ENCODE measurements around the gene CCDC40. TPM values are rescaled to one million over a fixed set of nuclear protein-coding genes. Genes with fewer than 3 reads are reported as not detected.

The CCDC40 gene
- total and polyA plus RNA-seq, 2 of the 13 experiments (the other 11 are each of a cell fraction or from before 2014, with no cell fraction given) = 4.1 to 5.5 TPM

GRCh38 chr17:79992649-79993389 lies 43.6 kb upstream of the CCDC40 start (continued):
- no peak for TF ChIP-seq ZMAT3 (CRISPR knock-in tag; conservative IDR thresholded peaks at IDR 0.05)
- no peak for TF ChIP-seq CC2D1A (CRISPR knock-in tag; IDR thresholded peaks at IDR 0.05)
- peak; percentile 28; the same call in 1 of the 2 replicates for TF ChIP-seq ZNF274 (CRISPR knock-in tag; IDR thresholded peaks at IDR 0.05)
- no peak for TF ChIP-seq PAWR (CRISPR knock-in tag; IDR thresholded peaks at IDR 0.05; ENCODE audit: borderline replicate concordance)
- TF ChIP-seq ZNF720 (CRISPR knock-in tag; IDR thresholded peaks at IDR 0.05) = 0 out of 2 replicates have a peak, but pooled peaks have one; percentile 42
- peak; percentile 11; the same call in 1 of the 2 replicates for TF ChIP-seq ZSCAN22 (CRISPR knock-in tag; IDR thresholded peaks at IDR 0.05)
- 0 out of 2 replicates have a peak, but pooled peaks have one; percentile 67 for TF ChIP-seq ZNF468 (CRISPR knock-in tag; IDR thresholded peaks at IDR 0.05)
- TF ChIP-seq FOSL1 (CRISPR knock-in tag; IDR thresholded peaks at IDR 0.05; ENCODE audit: borderline replicate concordance) = no peak
- no peak; the same call in 1 of the 2 replicates for TF ChIP-seq GABPB1 (CRISPR knock-in tag; IDR thresholded peaks at IDR 0.05)
- TF ChIP-seq ARID2 (CRISPR knock-in tag; IDR thresholded peaks at IDR 0.05; ENCODE audit: borderline replicate concordance) = peak; percentile 27; the same call in 1 of the 2 replicates
- peak; percentile 10; the same call in 1 of the 2 replicates for TF ChIP-seq ZFP82 (CRISPR knock-in tag; IDR thresholded peaks at IDR 0.05; ENCODE audit: borderline replicate concordance)
- peak; percentile 37; the same call in 1 of the 2 replicates for TF ChIP-seq SNAPC5 (CRISPR knock-in tag; IDR thresholded peaks at IDR 0.05; ENCODE audit: borderline replicate concordance)
- peak; percentile 55; the same call in 1 of the 2 replicates for TF ChIP-seq ZNF572 (CRISPR knock-in tag; IDR thresholded peaks at IDR 0.05)
- no peak for TF ChIP-seq SETDB1 (CRISPR knock-in tag; IDR thresholded peaks at IDR 0.05; ENCODE audit: borderline replicate concordance)
- TF ChIP-seq MED1 (CRISPR knock-in tag; IDR thresholded peaks at IDR 0.05) = 0 out of 2 replicates have a peak, but pooled peaks have one; percentile 8
- TF ChIP-seq ZNF558 (CRISPR knock-in tag; IDR thresholded peaks at IDR 0.05; ENCODE audit: borderline replicate concordance) = 0 out of 2 replicates have a peak, but pooled peaks have one; percentile 21
- TF ChIP-seq FOSL2 (CRISPR knock-in tag; IDR thresholded peaks at IDR 0.05) = no peak
- 0 out of 2 replicates have a peak, but pooled peaks have one; percentile 35 for TF ChIP-seq GATAD2A (CRISPR knock-in tag; IDR thresholded peaks at IDR 0.05)
- 0 out of 2 replicates have a peak, but pooled peaks have one; percentile 28 for TF ChIP-seq ZHX2 (IDR thresholded peaks at IDR 0.05; ENCODE audit: low read depth)
- TF ChIP-seq ZHX2 (CRISPR knock-in tag; IDR thresholded peaks at IDR 0.05; ENCODE audit: borderline replicate concordance) = no peak
- no peak for TF ChIP-seq ZNF747 (CRISPR knock-in tag; IDR thresholded peaks at IDR 0.05; ENCODE audit: borderline replicate concordance)
- 0 out of 2 replicates have a peak, but pooled peaks have one; percentile 17 for TF ChIP-seq SP2 (CRISPR knock-in tag; IDR thresholded peaks at IDR 0.05)
- TF ChIP-seq ZNF530 (CRISPR knock-in tag; IDR thresholded peaks at IDR 0.05; ENCODE audit: low read depth) = no peak
